Suprapubic skin (tissue), 3 donors: ENCODE measurements around the gene PDE3A.

Experiments
- POLR2AphosphoS5 ChIP-seq, 3 donors: sonication (generic); formaldehyde crosslinking; IDR thresholded peaks; one replicate each; pipeline ENCODE4 v1.6.1; 2017; ENCODE audit warnings: antibody characterized with exemption in 3 of 3
- TF ChIP-seq, protein P1 (sequence below), 2 donors: fragments of 200-600 bp in 1 of 2; fragments of 450-650 bp in 1 of 2; sonication (generic) in 1 of 2; IDR thresholded peaks; one replicate each; pipeline ENCODE4 v1.5.1; 2016 to 2019; ENCODE audit warnings: antibody characterized with exemption in 2 of 2, mild to moderate bottlenecking in 1 of 2, moderate library complexity in 1 of 2

GRCh38 chr12:20376984-20377383 is 8.6 kb downstream of the PDE3A start:
- no peak for TF ChIP-seq POLR2AphosphoS5 (IDR thresholded peaks at IDR 0.05)
- TF ChIP-seq, protein P1, sequence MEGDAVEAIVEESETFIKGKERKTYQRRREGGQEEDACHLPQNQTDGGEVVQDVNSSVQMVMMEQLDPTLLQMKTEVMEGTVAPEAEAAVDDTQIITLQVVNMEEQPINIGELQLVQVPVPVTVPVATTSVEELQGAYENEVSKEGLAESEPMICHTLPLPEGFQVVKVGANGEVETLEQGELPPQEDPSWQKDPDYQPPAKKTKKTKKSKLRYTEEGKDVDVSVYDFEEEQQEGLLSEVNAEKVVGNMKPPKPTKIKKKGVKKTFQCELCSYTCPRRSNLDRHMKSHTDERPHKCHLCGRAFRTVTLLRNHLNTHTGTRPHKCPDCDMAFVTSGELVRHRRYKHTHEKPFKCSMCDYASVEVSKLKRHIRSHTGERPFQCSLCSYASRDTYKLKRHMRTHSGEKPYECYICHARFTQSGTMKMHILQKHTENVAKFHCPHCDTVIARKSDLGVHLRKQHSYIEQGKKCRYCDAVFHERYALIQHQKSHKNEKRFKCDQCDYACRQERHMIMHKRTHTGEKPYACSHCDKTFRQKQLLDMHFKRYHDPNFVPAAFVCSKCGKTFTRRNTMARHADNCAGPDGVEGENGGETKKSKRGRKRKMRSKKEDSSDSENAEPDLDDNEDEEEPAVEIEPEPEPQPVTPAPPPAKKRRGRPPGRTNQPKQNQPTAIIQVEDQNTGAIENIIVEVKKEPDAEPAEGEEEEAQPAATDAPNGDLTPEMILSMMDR (IDR thresholded peaks at IDR 0.05): peak in 1 of 2 donors; percentile 10
